ACC112 (cell line): Measurements from ENCODE around the gene LIX1L.

Experiments used
- H2AFZ ChIP-seq: fragments of 200-600 bp; sonication (generic); one replicate; pipeline ENCODE4 v1.6.0; 2017; ENCODE audit warnings: antibody characterized with exemption, low read length; ENCODE audit not compliant: unreplicated experiment
- H3K27ac ChIP-seq: fragments of 200-600 bp; sonication (generic); 2 replicates; pipeline ENCODE4 v1.5.1; 2014; ENCODE audit warnings: low read depth, mild to moderate bottlenecking, antibody characterized with exemption, low read length, moderate library complexity
- H3K27me3 ChIP-seq: fragments of 200-600 bp; sonication (generic); 2 replicates; pipeline ENCODE4 v1.6.1; 2014; ENCODE audit warnings: mild to moderate bottlenecking, antibody characterized with exemption, low read length, moderate library complexity, mixed read lengths; ENCODE audit not compliant: insufficient read depth
- H3K36me3 ChIP-seq: fragments of 200-600 bp; sonication (generic); 2 replicates; pipeline ENCODE4 v1.6.1; 2016; ENCODE audit warnings: mild to moderate bottlenecking, antibody characterized with exemption, low read length, moderate library complexity, mixed read lengths; ENCODE audit not compliant: insufficient read depth
- H3K4me1 ChIP-seq: fragments of 200-600 bp; sonication (generic); one replicate; pipeline ENCODE4 v1.6.1; 2016; ENCODE audit warnings: low read length, mixed read lengths; ENCODE audit not compliant: insufficient read depth, unreplicated experiment, control insufficient read depth
- H3K4me3 ChIP-seq: fragments of 200-600 bp; sonication (generic); 2 replicates; pipeline ENCODE4 v1.5.1; 2014; ENCODE audit warnings: mild to moderate bottlenecking, low read depth, low read length
- H3K79me2 ChIP-seq: fragments of 200-600 bp; sonication (generic); one replicate; pipeline ENCODE4 v1.6.0; 2016; ENCODE audit warnings: low read length; ENCODE audit not compliant: control insufficient read depth, unreplicated experiment, insufficient read depth

LIX1L gene

GRCh38 chr1:145993618-145994390 is 36.0 kb upstream of the LIX1L start:
- Histone ChIP-seq H3K79me2 (peaks cover 37% of the 10 kb centered on the region), H3K4me3 (peak overlapping the region; percentile 85), H3K36me3 (peaks cover 34% of the 10 kb centered on the region), H3K27ac (peak overlapping the region; percentile 0), H3K27me3 (no peaks in the 10 kb centered on the region), H2AFZ (no peak overlapping the region), H3K4me1 (peaks cover 27% of the 10 kb centered on the region)

- Histone ChIP-seq H3K79me2 (peaks cover 37% of the 10 kb centered on the region), H3K27me3 (no peaks in the 10 kb centered on the region), H3K4me3 (peak overlapping the region; percentile 85), H3K27ac (peak overlapping the region; percentile 35), H3K36me3 (peaks cover 34% of the 10 kb centered on the region), H2AFZ (no peak overlapping the region), H3K4me1 (peaks cover 26% of the 10 kb centered on the region)
Observed at GRCh38 chr1:145992958-145993617, 35.3 kb upstream of the LIX1L start.

GRCh38 chr1:145992502-145992936 is 34.7 kb upstream of the LIX1L start:
- H3K27me3 ChIP-seq = no peaks in the 10 kb centered on the region
- peak overlapping the region; percentile 35; the same call in 1 of the 2 replicates for H3K27ac ChIP-seq
- peaks cover 20% of the 10 kb centered on the region for H3K4me1 ChIP-seq
- peak overlapping the region; percentile 85 for H3K4me3 ChIP-seq
- peaks cover 34% of the 10 kb centered on the region for H3K36me3 ChIP-seq
- peaks cover 37% of the 10 kb centered on the region for H3K79me2 ChIP-seq
- H2AFZ ChIP-seq = no peak overlapping the region

GRCh38 chr1:145991735-145992412 is 34.1 kb upstream of the LIX1L start:
- H2AFZ ChIP-seq = no peak overlapping the region
- no peaks in the 10 kb centered on the region for H3K27me3 ChIP-seq
- H3K79me2 ChIP-seq = peaks cover 36% of the 10 kb centered on the region
- H3K4me3 ChIP-seq = peak overlapping the region; percentile 85
- H3K27ac ChIP-seq = peak overlapping the region; percentile 35
- peaks cover 34% of the 10 kb centered on the region for H3K36me3 ChIP-seq
- peaks cover 16% of the 10 kb centered on the region for H3K4me1 ChIP-seq

- no peak overlapping the region for H3K4me3 ChIP-seq
- no peaks in the 10 kb centered on the region for H3K27me3 ChIP-seq
- H2AFZ ChIP-seq = no peak overlapping the region
- peaks cover 29% of the 10 kb centered on the region for H3K36me3 ChIP-seq
- H3K79me2 ChIP-seq = peaks cover 24% of the 10 kb centered on the region
- peaks cover 27% of the 10 kb centered on the region for H3K4me1 ChIP-seq
- H3K27ac ChIP-seq = peak overlapping the region; percentile 12; the same call in 1 of the 2 replicates
Observed at GRCh38 chr1:145990249-145990855, 32.5 kb upstream of the LIX1L start.

GRCh38 chr1:145988773-145989172 is 31.0 kb upstream of the LIX1L start:
- H3K27me3 ChIP-seq = no peaks in the 10 kb centered on the region
- H3K4me1 ChIP-seq = peaks cover 30% of the 10 kb centered on the region
- H3K4me3 ChIP-seq = no peak overlapping the region
- no peak overlapping the region for H3K27ac ChIP-seq
- H3K36me3 ChIP-seq = peaks cover 14% of the 10 kb centered on the region
- H3K79me2 ChIP-seq = peaks cover 9% of the 10 kb centered on the region
- H2AFZ ChIP-seq = no peak overlapping the region

- Histone ChIP-seq H3K4me3 (no peak overlapping the region), H2AFZ (no peak overlapping the region), H3K27ac (no peak overlapping the region), H3K27me3 (no peaks in the 10 kb centered on the region), H3K36me3 (peaks cover 5% of the 10 kb centered on the region), H3K4me1 (peaks cover 27% of the 10 kb centered on the region), H3K79me2 (peaks cover 1% of the 10 kb centered on the region)
Observed at GRCh38 chr1:145987926-145988325, 30.1 kb upstream of the LIX1L start.

- Histone ChIP-seq H3K4me3 (no peak overlapping the region), H3K27me3 (no peaks in the 10 kb centered on the region), H3K36me3 (no peaks in the 10 kb centered on the region; the same call in 1 of the 2 replicates), H3K79me2 (no peaks in the 10 kb centered on the region), H3K4me1 (peaks cover 30% of the 10 kb centered on the region), H3K27ac (peak overlapping the region; percentile 70), H2AFZ (no peak overlapping the region)
Observed at GRCh38 chr1:145986551-145986950, 28.7 kb upstream of the LIX1L start.

GRCh38 chr1:145985502-145986439 is 28.0 kb upstream of the LIX1L start:
- Histone ChIP-seq H3K4me1 (peaks cover 31% of the 10 kb centered on the region), H3K27me3 (no peaks in the 10 kb centered on the region), H3K4me3 (no peak overlapping the region), H3K27ac (peak overlapping the region; percentile 70), H3K79me2 (no peaks in the 10 kb centered on the region), H3K36me3 (no peaks in the 10 kb centered on the region), H2AFZ (peak overlapping the region; percentile 16)
